H1 (cell line): ENCODE measurements around the gene CIZ1. TPM values are rescaled to one million over a fixed set of nuclear protein-coding genes. Genes with fewer than 3 reads are reported as not detected.
A peak's percentile ranks its signal among the peaks of the same experiment; 100 is the strongest.

Source experiments
- CTCF ChIA-PET: fragments of 300-600 bp; sonication (Branson Sonifier 250); formaldehyde crosslinking; loops from one replicate; lab custom pipeline; 2021; ENCODE audit not compliant: partially characterized antibody; lab: Charles Lee
- POLR2A ChIA-PET: fragments of 300-600 bp; sonication (Branson Sonifier 250); formaldehyde crosslinking; loops from one replicate; lab custom pipeline; 2021; ENCODE audit warnings: inconsistent platforms; ENCODE audit not compliant: partially characterized antibody; lab: Charles Lee
- DNase-seq, 2 experiments: peaks; one replicate each; pipeline versions ENCODE4 v3.0.0 to v3.0.0-alpha.2; 2010 to 2022; ENCODE audit warnings: low spot score in 2 of 2, low read depth in 1 of 2, mixed read lengths in 1 of 2
- FAIRE-seq: peaks from 2 replicates; lab custom pipeline; 2011; peaks lifted over from hg19 to GRCh38; lab: Jason Lieb, UNC
- H2AFZ ChIP-seq: 2 replicates; pipeline ENCODE4 v1.8.1; 2012; ENCODE audit warnings: low read length, inconsistent platforms
- H2AK5ac ChIP-seq: 2 replicates; pipeline ENCODE4 v1.6.1; 2013; ENCODE audit warnings: low read depth, low read length
- H2BK120ac ChIP-seq: replicated peaks from 2 replicates; pipeline ENCODE3; 2013; ENCODE audit warnings: low read depth, low read length, inconsistent platforms
- H2BK12ac ChIP-seq: 2 replicates; pipeline ENCODE4 v1.6.1; 2013; ENCODE audit warnings: low read depth, low read length
- H2BK15ac ChIP-seq: 2 replicates; pipeline ENCODE4 v1.6.1; 2013; ENCODE audit warnings: low read length
- H2BK20ac ChIP-seq: 2 replicates; pipeline ENCODE4 v1.6.1; 2013; ENCODE audit warnings: low read length
- H2BK5ac ChIP-seq: 2 replicates; pipeline ENCODE4 v1.6.1; 2013; ENCODE audit warnings: low read depth, low read length
- H3K14ac ChIP-seq: 2 replicates; pipeline ENCODE4 v1.6.1; 2013; ENCODE audit warnings: inconsistent platforms; ENCODE audit not compliant: insufficient read length
- H3K18ac ChIP-seq: 2 replicates; pipeline ENCODE4 v1.6.1; 2013; ENCODE audit warnings: low read length; ENCODE audit errors: extremely low read depth
- H3K23ac ChIP-seq: 2 replicates; pipeline ENCODE4 v1.6.1; 2013; ENCODE audit warnings: inconsistent platforms; ENCODE audit not compliant: insufficient read length
- H3K23me2 ChIP-seq: 2 replicates; pipeline ENCODE4 v1.6.1; 2013; ENCODE audit warnings: low read depth, low read length
- H3K27ac ChIP-seq: 2 replicates; pipeline ENCODE4 v1.6.1; 2011; ENCODE audit warnings: low read depth, low read length, inconsistent platforms
- H3K27me3 ChIP-seq, 4 experiments: replicated peaks in 1 of 4; 1 replicate in 1 of 4; 2 replicates in 3 of 4; pipeline versions ENCODE4 v1.6.1 to v1.8.1; 2011 to 2013; ENCODE audit warnings: low read length in 3 of 4, mild to moderate bottlenecking in 3 of 4, inconsistent platforms in 2 of 4, mixed read lengths in 2 of 4, moderate library complexity in 1 of 4; ENCODE audit not compliant: control insufficient read depth in 3 of 4, insufficient read depth in 3 of 4; ENCODE audit errors: extremely low read depth in 1 of 4
- H3K36me3 ChIP-seq, 4 experiments: 2 replicates each; pipeline versions ENCODE4 v1.6.1 to v1.8.1; 2011 to 2013; ENCODE audit warnings: mild to moderate bottlenecking in 4 of 4, low read length in 3 of 4, moderate library complexity in 2 of 4, control low read depth in 1 of 4, inconsistent platforms in 1 of 4; ENCODE audit not compliant: insufficient read depth in 4 of 4, control insufficient read depth in 2 of 4
- H3K4ac ChIP-seq: replicated peaks from 2 replicates; pipeline ENCODE3; 2013; ENCODE audit warnings: low read length, low read depth, mixed read lengths, inconsistent platforms; ENCODE audit not compliant: insufficient read length
- H3K4me1 ChIP-seq, 4 experiments: replicated peaks in 1 of 4; 1 replicate in 1 of 4; 2 replicates in 3 of 4; pipeline versions ENCODE4 v1.6.1 to v1.8.1; 2011 to 2013; ENCODE audit warnings: low read length in 3 of 4, inconsistent platforms in 2 of 4, mixed read lengths in 1 of 4; ENCODE audit not compliant: insufficient read depth in 4 of 4, control insufficient read depth in 3 of 4
- H3K4me2 ChIP-seq, 2 experiments: 2 replicates each; pipeline versions ENCODE4 v1.6.1 to v1.8.1; 2011 to 2013; ENCODE audit warnings: low read depth in 2 of 2, low read length in 2 of 2, control low read depth in 1 of 2, inconsistent platforms in 1 of 2, mild to moderate bottlenecking in 1 of 2; ENCODE audit not compliant: insufficient read depth in 1 of 2
- H3K4me3 ChIP-seq, 4 experiments: fragments of 200-600, 300-600 bp in 1 of 4; sonication (generic), shearing (Covaris generic), sonication (Bioruptor Twin) in 1 of 4; 2 replicates each; pipeline versions ENCODE4 v1.5.1 to v1.8.1; 2011 to 2016; ENCODE audit warnings: low read length in 4 of 4, low read depth in 3 of 4, control low read depth in 2 of 4, inconsistent platforms in 2 of 4, mild to moderate bottlenecking in 2 of 4, mixed read lengths in 1 of 4, moderate library complexity in 1 of 4; ENCODE audit not compliant: insufficient read depth in 2 of 4; ENCODE audit errors: extremely low read depth in 1 of 4
- H3K56ac ChIP-seq: replicated peaks from 2 replicates; pipeline ENCODE3; 2013; ENCODE audit warnings: low read depth, mild to moderate bottlenecking, mixed read lengths, low read length, inconsistent platforms; ENCODE audit not compliant: insufficient read length
- H3K79me1 ChIP-seq: 2 replicates; pipeline ENCODE4 v1.6.1; 2013; ENCODE audit warnings: low read depth, low read length, control low read depth
- H3K79me2 ChIP-seq, 2 experiments: 2 replicates each; pipeline versions ENCODE4 v1.6.1 to v1.8.1; 2012 to 2013; ENCODE audit warnings: low read length in 2 of 2, mild to moderate bottlenecking in 2 of 2, inconsistent platforms in 1 of 2; ENCODE audit not compliant: insufficient read depth in 2 of 2, control insufficient read depth in 1 of 2
- H3K9ac ChIP-seq, 4 experiments: replicated peaks in 1 of 4; 1 replicate in 1 of 4; 2 replicates in 3 of 4; pipeline versions ENCODE4 v1.6.1 to v1.8.1; 2011 to 2013; ENCODE audit warnings: low read depth in 3 of 4, low read length in 3 of 4, control low read depth in 2 of 4, mild to moderate bottlenecking in 2 of 4, moderate library complexity in 2 of 4, inconsistent platforms in 1 of 4; ENCODE audit errors: extremely low read depth in 1 of 4
- H3K9me3 ChIP-seq, 2 experiments: 2 replicates each; pipeline versions ENCODE4 v1.6.1 to v1.8.1; 2012 to 2013; ENCODE audit warnings: mild to moderate bottlenecking in 2 of 2, moderate library complexity in 2 of 2, control low read depth in 1 of 2, inconsistent platforms in 1 of 2, low read depth in 1 of 2, low read length in 1 of 2, mixed read lengths in 1 of 2; ENCODE audit not compliant: insufficient read depth in 2 of 2
- H4K20me1 ChIP-seq, 2 experiments: replicated peaks in 1 of 2; 2 replicates each; pipeline versions ENCODE3 to v1.8.1; 2011 to 2013; ENCODE audit warnings: inconsistent platforms in 2 of 2, low read length in 2 of 2, mild to moderate bottlenecking in 1 of 2; ENCODE audit not compliant: insufficient read depth in 2 of 2, control insufficient read depth in 1 of 2
- H4K5ac ChIP-seq: 2 replicates; pipeline ENCODE4 v1.6.1; 2013; ENCODE audit warnings: low read length, low read depth, mixed read lengths, inconsistent platforms; ENCODE audit not compliant: insufficient read length
- H4K8ac ChIP-seq: 2 replicates; pipeline ENCODE4 v1.8.0; 2013; ENCODE audit warnings: mild to moderate bottlenecking, moderate library complexity, low read length, inconsistent platforms; ENCODE audit not compliant: insufficient read depth; ENCODE audit errors: extremely low read depth
- H4K91ac ChIP-seq: replicated peaks from 2 replicates; pipeline ENCODE3; 2013; ENCODE audit warnings: low read length, mixed read lengths, inconsistent platforms; ENCODE audit not compliant: insufficient read length
- HDAC6 ChIP-seq: IDR thresholded peaks from one replicate; pipeline ENCODE4 v1.7.1; 2012; ENCODE audit warnings: low read depth, mild to moderate bottlenecking, inconsistent platforms, low read length, moderate library complexity
- POLR2A ChIP-seq, 2 experiments: IDR thresholded peaks; 1 replicate in 1 of 2; 2 replicates in 1 of 2; pipeline ENCODE4 v1.6.1; 2011; ENCODE audit warnings: low read depth in 2 of 2, low read length in 2 of 2, mild to moderate bottlenecking in 2 of 2; ENCODE audit errors: control extremely low read depth in 1 of 2
- SIX5 ChIP-seq: IDR thresholded peaks from 2 replicates; pipeline ENCODE4 v1.6.1; 2011; ENCODE audit warnings: mild to moderate bottlenecking, low read depth, low read length
- TEAD4 ChIP-seq: IDR thresholded peaks from 2 replicates; pipeline ENCODE4 v1.6.1; 2012; ENCODE audit warnings: low read depth, low read length, inconsistent platforms, mixed read lengths
- YY1 ChIP-seq: IDR thresholded peaks from 2 replicates; pipeline ENCODE4 v1.6.1; 2011; ENCODE audit warnings: low read depth, mild to moderate bottlenecking, low read length
- ZNF274 ChIP-seq: IDR thresholded peaks from 2 replicates; pipeline ENCODE4 v1.7.0; 2012; ENCODE audit warnings: low read length, borderline replicate concordance; ENCODE audit errors: extremely low read depth
- WGBS, 2 experiments: shearing (Covaris generic) in 1 of 2; methylation state at CpG; one replicate each; pipeline versions ENCODE4 v1.1.6 to v1.1.7; 2013 to 2015; ENCODE audit warnings: low lambda C conversion rate in 2 of 2, mixed read lengths in 2 of 2, inconsistent platforms in 1 of 2, low coverage in 1 of 2, missing lambda C conversion rate in 1 of 2; ENCODE audit not compliant: insufficient replicate concordance in 2 of 2, insufficient coverage in 1 of 2, insufficient read length in 1 of 2; ENCODE audit errors: extremely low coverage in 1 of 2, missing lambda C conversion rate in 1 of 2; 5-methylcytosine and 5-hydroxymethylcytosine counted together
- polyA plus RNA-seq, 7 experiments: library from polyadenylated mRNA; depleted of rRNA in 3 of 7; stranded (reverse) in 5 of 7; unstranded in 2 of 7; fragments of >200 nt in 5 of 7; fragments of 200-250 nt in 2 of 7; gene quantifications; 1 replicate in 5 of 7; 2 replicates in 1 of 7; 4 replicates in 1 of 7; pipeline versions ENCODE4 v1.2.1 to v1.2.3, GENCODE V29; 2011 to 2013; ENCODE audit warnings: missing spikeins in 2 of 7, mixed read lengths in 2 of 7
- total RNA-seq: library from RNA; stranded (reverse); fragmentation: NEBNext Ultra II Directional; extraction: Animal tissue kit (Norgen Biotek cat#: 25700); gene quantifications from 2 replicates; pipeline ENCODE4 v1.2.1, GENCODE V29; 2021

The CIZ1 gene
- total and polyA plus RNA-seq, 2 of the 8 experiments (the other 6 are each of a cell fraction or from before 2014, with no cell fraction given): 66.0 to 107 TPM

DNA sequence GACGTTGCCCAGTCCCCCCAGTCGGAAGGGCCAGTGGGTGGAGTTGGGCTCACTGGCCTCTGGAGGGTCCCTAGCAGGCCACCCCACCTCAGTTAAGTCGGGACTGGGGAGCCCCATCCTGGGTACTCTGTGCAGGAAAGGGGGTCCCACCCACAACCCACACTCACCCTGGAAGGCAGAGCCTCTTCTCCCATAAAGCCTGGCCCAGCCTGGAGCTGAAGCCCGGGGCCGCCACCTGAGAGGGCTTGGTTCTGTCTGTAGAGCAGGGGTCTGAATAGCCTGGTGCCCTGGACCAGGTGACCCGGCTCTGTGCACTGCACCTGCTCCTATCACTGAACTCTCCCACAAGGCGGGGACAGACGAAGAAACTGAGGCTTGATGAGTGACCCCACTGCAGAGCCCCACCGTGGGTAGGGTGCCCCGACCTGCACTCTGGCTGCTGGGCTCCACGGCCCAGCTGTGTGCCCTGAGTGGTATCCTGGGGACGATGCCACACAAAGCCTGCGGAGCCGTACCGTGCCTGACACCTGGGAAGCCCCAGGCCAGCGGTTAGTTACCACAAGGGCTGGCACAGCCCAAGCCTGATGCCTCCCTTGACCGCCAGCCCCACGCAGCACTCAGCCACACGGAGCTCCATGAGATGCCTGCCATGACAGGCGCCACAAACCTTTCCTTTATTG lies 71.2 kb downstream of the CIZ1 start:
- H3K4me1 ChIP-seq: peaks cover 0 to 4% (median under 1%) of the 10 kb centered on the region in 4 experiments; a peak in 3 of 7 replicates
- no peak for TF ChIP-seq SIX5
- TF ChIP-seq POLR2A (IDR thresholded peaks at IDR 0.05; ENCODE audit: control extremely low read depth in 1 of 2, low read depth in 2 of 2, low read length in 2 of 2): no peak
- TF ChIP-seq TEAD4: no peak
- no peak for TF ChIP-seq HDAC6
- no peak for TF ChIP-seq ZNF274
- no peak for TF ChIP-seq YY1
- H2BK120ac ChIP-seq: no peak overlapping the region
- H3K23ac ChIP-seq: no peak overlapping the region
- no peak overlapping the region for H3K18ac ChIP-seq
- ChIA-PET POLR2A (interaction anchor here (0.6 to 1.8 kb wide), 7 partner anchors 9 to 51 kb away, joined by 3 to 6 read pairs (median 4); no protein-coding TSS in a partner anchor), CTCF (interaction anchor here (0.6 to 2.4 kb wide), 6 partner anchors 9 to 232 kb away, joined by 3 to 11 read pairs (median 3); no protein-coding TSS in a partner anchor)
- H3K14ac ChIP-seq: no peak overlapping the region
- H2AK5ac ChIP-seq: no peak overlapping the region
- 86% methylated on average over 20 of the region's 20 CpGs; no CpG with 5 or more reads in 1 of the 2 experiments for WGBS, 2 experiments
- no peak overlapping the region for H2BK15ac ChIP-seq
- no peak overlapping the region for H4K5ac ChIP-seq
- H4K8ac ChIP-seq: peak overlapping the region; percentile 4; the same call in 1 of the 2 replicates
- peaks cover 3 to 24% of the 10 kb centered on the region in 2 experiments for H4K20me1 ChIP-seq
- H3K4ac ChIP-seq: no peak overlapping the region
- no peak overlapping the region for H3K4me3 ChIP-seq
- H2BK5ac ChIP-seq: no peak overlapping the region
- no peak overlapping the region for H2AFZ ChIP-seq
- H3K79me2 ChIP-seq: peaks cover 0 to 4% of the 10 kb centered on the region in 2 experiments; a peak in 1 of 4 replicates
- H3K27me3 ChIP-seq: no peaks in the 10 kb centered on the region
- H3K79me1 ChIP-seq: no peaks in the 10 kb centered on the region; the same call in 1 of the 2 replicates
- H3K27ac ChIP-seq: no peak overlapping the region
- no peaks in the 10 kb centered on the region for H3K9me3 ChIP-seq
- no peak overlapping the region for H2BK12ac ChIP-seq
- H3K4me2 ChIP-seq: no peak overlapping the region
- H3K56ac ChIP-seq: no peak overlapping the region
- DNase-seq (no peak), FAIRE-seq (no peak)
- no peak overlapping the region for H4K91ac ChIP-seq
- no peaks in the 10 kb centered on the region for H3K23me2 ChIP-seq
- no peak overlapping the region for H3K9ac ChIP-seq
- H2BK20ac ChIP-seq: no peak overlapping the region
- peaks cover 2 to 26% (median 8%) of the 10 kb centered on the region in 4 experiments; a peak in 4 of 8 replicates for H3K36me3 ChIP-seq
